CD4-positive, alpha-beta T cell (primary cell): Measurements from ENCODE around the gene CDH4. TPM values are rescaled to one million over a fixed set of nuclear protein-coding genes. Genes with fewer than 3 reads are reported as not detected.

ENCODE experiments used
- ATAC-seq: fragments of 200-7000 bp; cut with Tn5 transposase; one replicate; pipeline ENCODE4 v1.10.0; 2022; ENCODE audit warnings: mild to moderate bottlenecking; ENCODE audit not compliant: poor library complexity
- CTCF ChIA-PET: fragments of 350-600 bp; sonication (Branson Sonifier 250); formaldehyde crosslinking; loops from one replicate; lab custom pipeline; 2021; ENCODE audit warnings: antibody characterized with exemption, inconsistent platforms; lab: Charles Lee
- POLR2A ChIA-PET: fragments of 350-600 bp; sonication (Branson Sonifier 250); formaldehyde crosslinking; loops from one replicate; lab custom pipeline; 2021; ENCODE audit warnings: antibody characterized with exemption, inconsistent platforms; lab: Charles Lee
- DNase-seq, 14 experiments: peaks; one replicate each; pipeline ENCODE4 v3.0.0-alpha.2; 2013 to 2020; ENCODE audit warnings: mixed read lengths in 2 of 14
- H3K27ac ChIP-seq, 2 donors: one replicate each; pipeline versions ENCODE4 v1.5.1 to v1.7.0; 2013; ENCODE audit warnings: low read length in 2 of 2, low read depth in 1 of 2, mild to moderate bottlenecking in 1 of 2
- H3K27me3 ChIP-seq, 2 experiments: 1 replicate in 1 of 2; 2 replicates in 1 of 2; pipeline versions ENCODE4 v1.6.1 to v1.7.0; 2013; ENCODE audit warnings: low read length in 2 of 2, control low read depth in 1 of 2, mild to moderate bottlenecking in 1 of 2, moderate library complexity in 1 of 2; ENCODE audit not compliant: insufficient read depth in 2 of 2, control insufficient read depth in 1 of 2
- H3K36me3 ChIP-seq: one replicate; pipeline ENCODE4 v1.6.1; 2013; ENCODE audit warnings: low read length, control low read depth; ENCODE audit not compliant: insufficient read depth
- H3K4me1 ChIP-seq: one replicate; pipeline ENCODE4 v1.6.1; 2013; ENCODE audit warnings: low read length, control low read depth; ENCODE audit not compliant: insufficient read depth
- H3K4me3 ChIP-seq: one replicate; pipeline ENCODE4 v1.5.1; 2013; ENCODE audit warnings: mild to moderate bottlenecking, low read length, moderate library complexity
- H3K9me3 ChIP-seq, 2 experiments: 1 replicate in 1 of 2; 2 replicates in 1 of 2; pipeline versions ENCODE4 v1.6.1 to v1.7.0; 2013; ENCODE audit warnings: low read length in 2 of 2, mild to moderate bottlenecking in 2 of 2, control low read depth in 1 of 2, moderate library complexity in 1 of 2; ENCODE audit not compliant: control insufficient read depth in 1 of 2, insufficient read depth in 1 of 2
- H3K27ac Mint-ChIP-seq: one replicate; pipeline ENCODE4 v1.8.0; 2020; ENCODE audit warnings: mixed read lengths
- H3K27me3 Mint-ChIP-seq: one replicate; pipeline ENCODE4 v1.8.0; 2021; ENCODE audit warnings: mixed read lengths
- H3K36me3 Mint-ChIP-seq: one replicate; pipeline ENCODE4 v1.8.0; 2021; ENCODE audit warnings: low read depth, mixed read lengths
- H3K4me1 Mint-ChIP-seq: one replicate; pipeline ENCODE4 v1.8.0; 2021; ENCODE audit warnings: low read depth, mixed read lengths
- H3K4me3 Mint-ChIP-seq: one replicate; pipeline ENCODE4 v1.8.0; 2020; ENCODE audit warnings: mild to moderate bottlenecking, mixed read lengths
- H3K9me3 Mint-ChIP-seq: one replicate; pipeline ENCODE4 v1.8.0; 2020; ENCODE audit warnings: mixed read lengths
- intact Hi-C, 2 experiments: fragments of 100-400 bp; cut with DNase I in 1 of 2; cut with micrococcal nuclease in 1 of 2; formaldehyde crosslinking; loops; one replicate each; pipeline versions ENCODE4 v1.15.1 to v1.9.0; 2023 to 2025; cut with DNase I, micrococcal nuclease
- total RNA-seq, 174 experiments: library from RNA in 2 of 174; stranded (reverse) in 2 of 174; gene quantifications; one replicate each; pipeline ENCODE4 v1.2.3 and lab custom pipeline; 2021 to 2026
- TF ChIP-seq, protein P1 (sequence below): fragments of 200-600 bp; IDR thresholded peaks from one replicate; pipeline ENCODE4 v1.8.0; 2022; ENCODE audit warnings: antibody characterized with exemption, mild to moderate bottlenecking

CDH4 gene
- total RNA-seq, 2 experiments from 2014 or later: 0.11 TPM

DNA sequence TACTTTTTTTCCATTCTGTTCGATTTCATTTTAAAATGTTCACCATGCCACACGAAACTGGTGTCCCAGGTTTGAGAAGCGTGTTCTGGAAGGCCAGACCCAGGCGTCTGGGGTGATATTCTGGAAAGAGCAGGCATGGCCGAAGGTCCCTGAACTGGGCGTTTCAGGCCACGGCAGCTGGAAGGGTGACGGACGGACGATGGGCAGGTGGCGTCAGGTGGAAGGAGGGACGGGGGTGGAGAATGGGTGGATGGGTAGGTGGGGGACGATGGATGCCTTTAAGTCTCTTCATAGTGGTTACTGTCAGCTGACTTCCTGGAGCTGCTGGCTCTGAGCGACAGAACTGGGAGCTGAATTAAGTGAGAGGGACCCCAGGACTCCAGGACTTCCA is 44.6 kb downstream of the CDH4 start:
- Histone ChIP-seq H3K9me3 (peaks cover 0 to 57% of the 10 kb centered on the region in 2 experiments), H3K36me3 (no peaks in the 10 kb centered on the region), H3K4me1 (no peaks in the 10 kb centered on the region), H3K4me3 (no peak overlapping the region), H3K27ac (no peak overlapping the region), H3K27me3 (no peaks in the 10 kb centered on the region)
- no peak for DNase-seq
- Mint-ChIP-seq H3K36me3 (no peaks in the 10 kb centered on the region), H3K27me3 (no peaks in the 10 kb centered on the region), H3K4me3 (no peak overlapping the region), H3K27ac (no peak overlapping the region), H3K4me1 (no peaks in the 10 kb centered on the region), H3K9me3 (no peaks in the 10 kb centered on the region)
- ChIA-PET CTCF (no interaction called here), POLR2A (no interaction called here)
- TF ChIP-seq, protein P1, sequence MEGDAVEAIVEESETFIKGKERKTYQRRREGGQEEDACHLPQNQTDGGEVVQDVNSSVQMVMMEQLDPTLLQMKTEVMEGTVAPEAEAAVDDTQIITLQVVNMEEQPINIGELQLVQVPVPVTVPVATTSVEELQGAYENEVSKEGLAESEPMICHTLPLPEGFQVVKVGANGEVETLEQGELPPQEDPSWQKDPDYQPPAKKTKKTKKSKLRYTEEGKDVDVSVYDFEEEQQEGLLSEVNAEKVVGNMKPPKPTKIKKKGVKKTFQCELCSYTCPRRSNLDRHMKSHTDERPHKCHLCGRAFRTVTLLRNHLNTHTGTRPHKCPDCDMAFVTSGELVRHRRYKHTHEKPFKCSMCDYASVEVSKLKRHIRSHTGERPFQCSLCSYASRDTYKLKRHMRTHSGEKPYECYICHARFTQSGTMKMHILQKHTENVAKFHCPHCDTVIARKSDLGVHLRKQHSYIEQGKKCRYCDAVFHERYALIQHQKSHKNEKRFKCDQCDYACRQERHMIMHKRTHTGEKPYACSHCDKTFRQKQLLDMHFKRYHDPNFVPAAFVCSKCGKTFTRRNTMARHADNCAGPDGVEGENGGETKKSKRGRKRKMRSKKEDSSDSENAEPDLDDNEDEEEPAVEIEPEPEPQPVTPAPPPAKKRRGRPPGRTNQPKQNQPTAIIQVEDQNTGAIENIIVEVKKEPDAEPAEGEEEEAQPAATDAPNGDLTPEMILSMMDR: no peak
- intact Hi-C loops: no loop called here
- no peak for ATAC-seq

DNA sequence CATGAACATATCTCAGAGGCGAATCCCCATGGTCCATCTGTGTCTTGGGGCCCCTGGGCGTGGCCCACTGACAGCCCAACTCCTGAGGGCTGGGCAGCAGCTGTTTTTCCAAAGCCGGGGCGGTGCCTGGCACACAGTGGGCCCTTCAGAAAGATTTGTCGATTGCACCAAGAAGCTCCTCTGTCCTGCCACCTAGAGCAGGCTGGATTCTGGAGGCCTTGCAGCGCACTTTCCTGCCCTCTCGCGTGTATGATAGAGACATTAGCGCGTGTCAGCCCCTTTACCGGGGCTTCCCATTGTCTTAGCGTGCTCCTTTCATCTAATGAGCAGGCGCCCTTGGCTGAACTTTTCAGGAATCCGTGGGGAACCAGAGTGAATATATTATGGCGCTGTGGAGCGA is 45.4 kb downstream of the CDH4 start:
- H3K36me3 Mint-ChIP-seq: no peaks in the 10 kb centered on the region
- intact Hi-C loops: no loop called here

DNA sequence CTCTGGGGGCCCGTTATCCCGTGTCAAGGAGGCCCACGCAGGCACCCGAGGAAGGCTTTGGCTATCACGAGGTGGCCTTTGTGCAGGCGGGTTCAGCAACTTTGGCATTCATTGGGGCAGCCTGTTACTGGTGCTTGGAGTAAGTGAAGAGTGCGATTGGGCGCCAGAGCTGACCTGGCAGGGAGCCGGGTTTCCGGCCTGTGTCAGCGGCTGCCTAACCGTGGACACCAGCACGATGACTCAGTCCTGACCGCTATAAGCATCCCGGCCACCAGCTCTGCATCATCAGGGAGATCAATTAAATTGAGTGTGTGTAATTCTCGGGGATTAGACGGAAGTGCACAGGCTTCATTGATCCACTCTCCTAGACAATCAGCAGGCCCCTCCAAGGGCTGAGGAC is 45.9 kb downstream of the CDH4 start:
- no peak overlapping the region for H3K27ac Mint-ChIP-seq
- H3K4me3 Mint-ChIP-seq: no peak overlapping the region
- intact Hi-C loops: no loop called here
- TF ChIP-seq, protein P1: no peak
- no peaks in the 10 kb centered on the region for H3K4me1 Mint-ChIP-seq
- no peak for ATAC-seq
- no peak overlapping the region for H3K4me3 ChIP-seq
- no peaks in the 10 kb centered on the region for H3K4me1 ChIP-seq
- H3K27ac ChIP-seq: no peak overlapping the region
- no peaks in the 10 kb centered on the region for H3K9me3 Mint-ChIP-seq
- POLR2A ChIA-PET: no interaction called here
- peaks cover 0 to 50% of the 10 kb centered on the region in 2 experiments for H3K9me3 ChIP-seq
- no peak for DNase-seq
- H3K27me3 Mint-ChIP-seq: no peaks in the 10 kb centered on the region
- H3K27me3 ChIP-seq: no peaks in the 10 kb centered on the region
- CTCF ChIA-PET: no interaction called here
- no peaks in the 10 kb centered on the region for H3K36me3 ChIP-seq
- no peaks in the 10 kb centered on the region for H3K36me3 Mint-ChIP-seq

More for the DNA sequence above, 45.4 kb downstream of the CDH4 start:
- H3K9me3 ChIP-seq: peaks cover 0 to 55% of the 10 kb centered on the region in 2 experiments
- Mint-ChIP-seq H3K27ac (no peak overlapping the region), H3K4me3 (no peak overlapping the region), H3K27me3 (no peaks in the 10 kb centered on the region), H3K9me3 (no peaks in the 10 kb centered on the region), H3K4me1 (no peaks in the 10 kb centered on the region)
- ChIA-PET POLR2A (no interaction called here), CTCF (no interaction called here)
- H3K27me3 ChIP-seq: no peaks in the 10 kb centered on the region
- H3K4me1 ChIP-seq: no peaks in the 10 kb centered on the region
- no peak overlapping the region for H3K4me3 ChIP-seq
- TF ChIP-seq, protein P1: no peak
- no peaks in the 10 kb centered on the region for H3K36me3 ChIP-seq
- H3K27ac ChIP-seq: no peak overlapping the region
- ATAC-seq (no peak), DNase-seq (no peak)
